Activated effector memory CD4-positive, alpha-beta T cell treated with anti-CD3 and anti-CD28 coated beads, Interleukin-2, amount 50 U/mL, for 16 hours (primary cell): ENCODE results near the gene CLEC16A.
"Not testable (repeated sequence)": the region's sequence is repeated elsewhere in the genome, so short reads cannot be mapped to it uniquely, and the experiment has no call there.

Experiments used
- DNase-seq: peaks from one replicate; pipeline ENCODE4 v3.0.0-alpha.2; 2020

The CLEC16A gene

DNA sequence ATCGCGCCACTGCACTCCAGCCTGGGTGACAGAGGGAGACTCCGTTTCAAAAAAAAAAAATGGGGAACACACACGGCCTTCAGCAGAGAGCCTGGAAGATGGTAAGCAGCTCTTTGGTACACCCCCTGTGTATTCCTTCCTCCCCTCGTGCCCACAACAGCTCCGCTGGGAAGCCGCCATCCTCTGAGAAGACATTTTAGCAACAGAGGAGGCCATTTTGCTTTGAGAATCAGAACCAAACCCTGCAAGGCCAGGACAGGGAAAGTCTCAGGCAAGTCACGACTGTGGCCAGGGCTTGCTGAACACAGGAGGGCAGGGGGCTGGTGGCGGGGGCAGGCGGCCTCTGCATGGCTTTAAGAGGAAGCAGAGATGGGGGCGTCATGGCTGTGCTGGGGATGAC lies 265.9 kb downstream of the CLEC16A start:
- DNase-seq: no peak

DNA sequence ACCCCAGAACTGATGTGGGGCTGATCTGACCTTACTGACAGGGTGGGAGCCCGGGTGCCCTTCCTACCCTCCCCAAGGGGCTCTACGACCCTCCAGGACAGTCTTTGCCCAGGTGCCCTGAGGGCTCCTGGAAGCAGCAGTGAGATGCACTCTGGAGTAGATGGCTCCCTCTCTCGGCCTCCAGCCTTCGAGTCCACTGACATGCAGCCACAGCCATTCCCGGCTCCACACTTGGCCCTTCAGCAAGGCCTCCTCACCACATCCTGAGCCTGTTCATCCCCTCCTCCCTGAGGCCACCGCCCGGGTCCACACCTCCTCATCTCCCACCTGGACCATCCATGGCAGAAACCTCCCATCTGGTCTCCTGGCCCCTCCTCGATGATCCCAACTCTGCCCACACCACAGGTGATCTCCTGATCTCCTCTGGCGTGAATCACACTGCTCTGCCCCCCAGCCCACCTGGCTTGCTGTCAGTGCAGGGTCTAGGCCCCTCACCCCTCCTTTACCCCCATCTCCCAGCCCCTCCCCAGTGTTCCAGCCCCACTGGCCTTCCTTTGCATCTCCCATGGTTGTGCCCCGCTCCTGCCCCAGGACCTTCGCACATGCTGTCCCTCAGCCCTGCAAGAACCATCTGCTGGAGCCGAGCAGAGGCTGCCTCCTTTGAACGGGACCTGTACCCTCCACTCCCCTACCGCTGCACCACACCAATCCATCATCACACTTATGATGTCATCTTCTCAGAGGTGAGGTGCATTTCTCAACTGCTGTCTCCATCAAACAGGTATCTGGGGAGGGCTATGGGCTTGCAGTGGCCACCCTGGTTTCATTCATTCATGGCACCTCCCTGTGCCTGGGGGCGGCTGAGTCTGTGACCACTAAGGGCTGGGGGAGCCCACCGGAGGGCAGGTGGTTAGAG lies 267.0 kb downstream of the CLEC16A start:
- no peak for DNase-seq

DNA sequence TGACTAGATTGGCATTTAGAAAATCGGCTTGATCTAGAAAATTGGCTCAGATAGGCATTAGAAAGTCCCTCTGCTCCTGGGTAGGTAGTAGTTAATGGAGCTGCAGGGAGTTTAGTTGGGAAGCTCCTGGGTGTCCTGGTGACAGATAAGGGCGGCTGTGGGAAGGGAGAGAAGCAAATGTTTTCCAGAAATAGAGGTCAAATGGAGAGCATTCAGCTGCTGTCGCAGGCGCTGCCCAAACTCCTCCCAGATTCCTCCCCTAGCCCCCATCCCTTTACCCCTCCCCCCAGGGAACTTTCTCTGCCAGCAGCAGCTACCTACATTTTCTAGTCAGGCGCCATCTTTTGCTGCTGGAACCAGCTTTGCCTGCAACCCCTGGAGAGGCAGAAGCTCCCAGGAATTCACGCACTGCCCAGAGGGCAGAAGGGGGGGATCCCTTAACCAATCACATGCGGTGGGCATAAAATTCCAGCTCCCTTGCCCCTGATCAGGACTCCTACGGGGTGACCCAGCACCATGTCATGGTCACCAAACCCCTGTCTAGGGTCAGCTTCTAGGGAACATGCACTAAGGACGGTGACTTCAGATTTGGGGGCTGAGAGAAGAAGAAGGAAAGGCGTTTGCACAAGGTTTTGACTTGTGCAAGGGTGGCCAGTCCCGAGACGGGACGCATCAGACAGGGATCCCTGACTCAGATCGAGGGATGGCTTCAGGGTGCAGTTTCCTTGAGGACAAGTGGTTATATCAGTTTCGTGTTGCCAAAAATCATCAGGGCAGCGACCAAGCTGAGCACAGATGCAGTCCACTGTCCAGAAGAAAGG lies 267.8 kb downstream of the CLEC16A start:
- DNase-seq: no peak

DNA sequence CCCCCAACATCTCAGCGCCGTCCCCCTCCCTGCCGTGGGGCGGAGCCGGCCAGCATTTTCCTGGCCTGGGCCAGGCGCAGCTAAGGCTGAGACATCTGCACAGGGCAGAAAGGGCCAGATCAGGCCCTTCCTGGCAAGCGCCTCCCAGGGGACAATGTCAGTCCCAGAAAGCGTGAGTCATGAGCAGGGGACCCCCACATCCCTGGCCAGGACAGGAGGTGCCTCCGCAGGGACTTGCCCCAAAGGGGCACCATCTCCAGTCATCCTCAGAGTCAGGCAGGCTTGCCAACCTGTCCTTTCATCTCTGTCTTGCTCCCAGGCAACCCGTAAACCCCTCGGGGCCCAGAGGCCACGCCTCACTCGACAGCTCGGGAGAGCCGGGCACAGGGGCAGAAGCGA lies 268.4 kb downstream of the CLEC16A start:
- no peak for DNase-seq

DNA sequence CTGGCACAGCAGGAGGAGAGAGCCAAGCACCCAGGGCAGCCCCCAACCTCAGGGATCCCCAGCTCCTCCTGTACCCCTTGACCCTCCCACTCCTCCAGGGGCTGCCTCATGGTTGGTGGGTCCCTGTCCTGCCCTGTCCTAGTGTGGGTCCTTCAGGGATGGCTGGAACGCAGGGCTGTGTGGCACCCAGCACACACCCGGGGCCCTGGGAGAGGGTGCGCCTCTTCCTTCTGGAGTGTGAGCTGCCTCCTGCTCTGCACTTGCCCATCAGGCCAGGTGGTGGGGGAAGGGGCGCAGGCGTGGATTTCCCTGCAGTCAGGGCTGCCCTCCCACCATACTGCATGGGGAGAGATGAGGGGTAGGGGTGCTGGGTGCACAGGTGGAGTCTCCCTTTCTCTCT lies 269.0 kb downstream of the CLEC16A start:
- no peak for DNase-seq

DNA sequence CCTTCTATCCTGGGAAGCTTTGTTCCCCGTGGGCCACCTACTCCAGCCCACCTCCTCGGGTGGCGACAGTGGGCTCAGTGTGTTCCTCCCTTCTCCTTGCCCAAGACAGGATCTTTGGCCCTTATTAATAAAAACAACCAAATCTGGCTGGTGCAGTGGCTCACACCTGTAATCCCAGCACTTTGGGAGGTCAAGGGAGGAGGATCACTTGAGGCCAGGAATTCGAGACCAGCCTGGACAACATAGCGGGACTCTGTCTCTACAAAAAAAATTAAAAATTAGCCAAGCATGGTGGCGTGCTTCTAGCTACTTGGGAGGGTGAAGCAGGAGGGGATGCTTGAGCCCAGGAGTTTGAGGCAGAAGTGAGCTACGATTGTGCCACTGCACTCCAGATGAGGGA lies 269.4 kb downstream of the CLEC16A start:
- no peak for DNase-seq

DNA sequence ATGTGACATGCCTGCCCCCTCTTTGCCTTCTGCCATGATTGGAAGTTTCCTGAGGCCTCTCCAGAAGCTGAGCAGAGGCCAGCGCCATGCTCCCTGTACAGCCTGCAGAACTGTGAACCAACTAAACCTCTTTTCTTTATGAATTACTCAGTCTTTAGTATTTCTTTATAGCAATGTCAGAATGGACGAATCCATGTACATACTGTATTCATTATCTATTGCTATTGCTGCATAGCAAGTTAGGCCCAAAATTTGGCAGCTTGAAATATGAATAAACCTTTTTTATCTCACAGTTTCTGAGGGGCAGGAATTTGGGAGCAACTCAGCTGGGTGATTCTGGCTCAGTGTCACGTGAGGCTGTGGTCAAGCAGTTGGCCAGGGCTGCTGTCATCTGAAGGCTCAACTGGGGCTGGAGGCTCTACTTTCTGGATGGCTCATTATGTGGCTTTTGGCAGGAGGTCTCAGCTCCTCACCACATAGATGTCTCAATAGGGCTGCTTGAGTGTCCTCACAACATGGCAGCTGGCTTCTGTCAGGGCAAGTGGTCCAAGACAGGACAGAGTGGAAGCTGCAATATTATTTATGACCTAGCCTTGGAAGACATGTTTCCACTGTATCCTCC lies 271.7 kb downstream of the CLEC16A start:
- no peak for DNase-seq

DNA sequence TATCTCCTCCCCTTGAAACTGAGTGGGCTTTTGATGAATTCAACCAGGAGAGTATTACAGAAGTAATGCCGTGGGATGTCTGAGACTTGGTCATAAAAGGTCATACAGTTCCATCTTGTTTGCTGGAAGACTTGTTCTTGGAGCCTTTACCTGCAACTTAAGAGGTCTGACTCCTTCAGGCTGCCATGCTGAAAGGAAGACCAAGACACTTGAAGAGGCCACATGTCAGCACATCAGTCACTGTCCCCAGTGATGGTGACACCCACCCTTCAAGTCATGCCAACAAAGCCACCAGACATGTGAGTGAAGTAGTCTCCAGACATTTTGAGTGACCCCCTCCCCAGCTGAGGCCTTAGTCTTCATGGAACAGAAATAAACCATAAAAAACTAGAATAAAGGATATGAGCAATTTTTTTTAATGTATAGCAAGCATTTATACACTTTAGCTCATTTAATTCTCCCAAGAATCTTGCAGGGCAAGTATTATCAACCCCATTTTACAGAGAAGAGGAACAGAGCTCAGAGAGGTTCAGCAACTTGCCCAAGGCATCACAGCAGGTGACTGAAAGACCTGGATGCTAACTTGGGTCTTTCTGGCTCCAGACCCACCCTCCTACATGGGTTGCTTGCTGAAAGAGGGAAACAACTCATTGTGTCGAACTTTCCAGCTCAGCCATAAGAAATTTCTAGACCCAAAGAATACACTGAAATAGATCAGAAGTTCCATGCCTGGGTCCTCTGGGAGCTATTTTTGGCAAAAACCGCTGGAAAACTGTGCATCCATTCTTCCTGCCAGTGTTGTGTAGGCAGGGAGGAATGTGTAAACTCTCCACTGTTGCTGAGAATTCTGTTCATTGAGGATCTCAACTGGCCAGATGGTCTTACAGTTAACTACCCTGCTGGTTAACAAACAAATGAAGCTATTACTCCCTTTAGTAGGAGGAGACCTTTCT lies 273.6 kb downstream of the CLEC16A start:
- no peak for DNase-seq

DNA sequence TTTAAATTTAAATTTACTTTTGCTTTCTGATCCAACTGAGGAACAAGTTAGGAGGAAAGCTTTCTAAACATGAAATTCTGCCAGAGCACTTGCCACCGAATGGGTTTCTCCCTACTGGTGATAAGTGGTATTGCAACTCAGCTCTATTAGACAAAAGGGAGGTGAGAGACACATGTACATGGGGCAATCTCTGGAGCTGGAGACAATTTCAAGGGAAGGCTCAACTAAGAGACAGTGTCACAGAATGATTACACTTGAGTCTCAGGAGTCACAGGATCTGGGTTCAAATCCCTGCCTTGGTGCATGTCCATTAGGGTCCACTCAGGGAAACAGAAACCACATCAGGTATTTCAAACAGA lies 274.2 kb downstream of the CLEC16A start:
- DNase-seq: no peak

DNA sequence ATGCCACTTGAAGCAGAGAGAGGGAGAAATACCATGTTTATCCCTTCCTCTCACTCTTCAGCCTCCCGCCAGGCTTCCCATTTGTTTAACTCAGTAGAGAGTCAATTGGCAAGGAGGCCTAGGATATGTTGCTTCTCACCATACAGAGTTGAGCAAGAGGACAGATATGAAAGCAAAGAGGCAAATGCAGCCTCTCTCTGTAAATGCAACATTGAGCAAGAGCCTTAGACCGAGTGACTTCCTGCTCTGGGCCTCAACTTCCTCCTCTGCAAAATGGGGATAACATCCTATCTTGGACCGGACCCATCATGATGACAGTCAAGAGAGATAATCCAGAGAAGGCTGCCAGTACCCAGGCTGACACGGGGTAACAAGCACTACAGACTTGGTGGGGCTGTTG lies 274.8 kb downstream of the CLEC16A start:
- DNase-seq: no peak

DNA sequence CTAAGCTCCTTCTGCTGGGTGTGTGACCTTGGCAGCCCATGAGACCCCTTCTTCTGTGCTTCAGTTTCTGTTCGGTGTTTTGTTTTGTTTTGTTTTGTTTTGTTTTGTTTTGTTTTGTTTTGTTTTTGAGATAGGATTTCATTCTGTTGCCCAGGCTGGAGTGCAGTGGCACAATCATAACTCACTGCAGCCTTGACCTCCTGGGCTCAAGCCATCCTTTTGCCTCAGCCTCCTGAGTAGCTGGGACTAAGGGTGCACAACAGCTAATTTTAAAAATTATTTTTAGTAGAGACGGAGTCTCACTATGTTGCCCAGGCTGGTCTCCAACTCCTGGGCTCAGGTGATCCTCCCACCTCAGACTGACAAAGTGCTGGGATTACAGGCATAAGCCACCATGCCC lies 276.1 kb downstream of the CLEC16A start:
- not testable (repeated sequence) for DNase-seq

DNA sequence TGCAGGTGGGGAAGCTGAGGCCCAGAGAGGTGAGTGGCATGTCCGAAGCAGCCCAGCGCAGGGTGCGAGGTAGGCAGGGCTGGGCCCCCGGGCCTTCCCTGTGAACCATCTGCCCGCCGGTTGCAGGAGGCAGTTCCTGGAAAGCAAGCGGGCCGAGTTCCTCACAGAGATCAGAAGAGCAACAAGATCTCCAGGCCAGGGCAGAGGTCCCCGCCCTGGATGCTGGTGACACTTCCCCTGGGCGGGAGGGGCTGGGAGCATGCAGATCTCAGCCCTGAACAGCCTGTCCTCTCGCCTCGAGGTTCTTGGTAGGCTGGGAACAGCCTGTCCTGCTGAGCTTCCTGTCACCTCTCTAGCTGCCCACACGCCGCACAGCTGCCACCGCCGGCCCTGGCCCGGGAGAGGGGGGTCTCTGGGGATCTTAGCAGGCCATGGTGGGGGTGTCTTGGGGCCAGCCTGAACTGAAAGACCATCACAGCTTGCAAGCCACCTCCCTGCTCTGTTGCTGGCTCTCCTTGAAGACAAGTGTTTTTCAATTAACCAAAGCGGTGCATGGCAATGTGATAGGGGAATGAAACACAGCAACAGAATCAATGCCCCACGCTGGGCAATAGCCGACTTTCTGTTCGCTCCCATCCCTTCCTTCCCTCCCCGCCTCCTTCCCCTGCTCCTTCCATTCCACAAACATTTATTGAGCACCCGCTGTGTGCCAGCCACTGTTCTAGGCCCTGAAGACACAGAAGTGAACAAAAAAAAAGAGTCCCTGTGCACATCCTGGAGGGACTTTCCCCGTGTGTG lies 279.9 kb downstream of the CLEC16A start:
- DNase-seq: peak; percentile 84

DNA sequence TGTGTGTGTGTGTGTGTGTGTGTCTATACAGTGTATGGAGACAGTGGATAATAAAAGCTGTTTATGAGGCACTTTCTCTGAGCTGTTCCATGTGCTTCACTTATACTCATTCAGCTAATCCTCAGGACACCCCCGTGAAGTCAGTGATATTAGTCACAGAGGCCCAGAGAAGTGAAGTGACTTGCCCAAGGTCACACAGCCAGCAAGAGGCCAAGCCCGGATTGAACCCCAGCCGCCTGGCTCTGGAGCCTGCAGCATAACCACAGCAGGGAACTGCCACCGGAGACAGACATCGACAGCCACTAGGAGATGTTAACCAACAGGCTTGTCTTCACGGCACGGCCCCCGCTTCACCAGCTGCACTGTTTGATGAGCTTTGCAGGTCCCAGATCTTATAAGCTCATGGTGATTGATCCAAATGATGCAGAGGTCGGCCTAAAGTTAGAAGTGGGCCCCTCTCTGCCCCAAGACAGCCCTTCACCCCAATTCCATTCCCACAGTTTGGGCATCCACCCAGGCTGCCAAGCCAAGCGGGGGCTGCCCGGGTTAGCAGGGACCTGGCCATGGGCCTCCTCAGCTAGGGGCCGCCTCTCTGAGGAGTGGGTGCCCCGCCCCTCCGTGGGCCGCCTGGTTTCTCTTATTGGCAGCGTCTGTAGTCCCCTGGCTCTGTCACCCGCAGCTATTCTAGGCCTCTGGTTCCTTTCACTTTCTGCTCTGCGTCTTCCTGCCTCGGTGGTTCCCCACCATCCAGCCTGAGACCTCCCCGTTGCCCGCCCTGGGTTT lies 280.7 kb downstream of the CLEC16A start:
- peak; percentile 92 for DNase-seq

DNA sequence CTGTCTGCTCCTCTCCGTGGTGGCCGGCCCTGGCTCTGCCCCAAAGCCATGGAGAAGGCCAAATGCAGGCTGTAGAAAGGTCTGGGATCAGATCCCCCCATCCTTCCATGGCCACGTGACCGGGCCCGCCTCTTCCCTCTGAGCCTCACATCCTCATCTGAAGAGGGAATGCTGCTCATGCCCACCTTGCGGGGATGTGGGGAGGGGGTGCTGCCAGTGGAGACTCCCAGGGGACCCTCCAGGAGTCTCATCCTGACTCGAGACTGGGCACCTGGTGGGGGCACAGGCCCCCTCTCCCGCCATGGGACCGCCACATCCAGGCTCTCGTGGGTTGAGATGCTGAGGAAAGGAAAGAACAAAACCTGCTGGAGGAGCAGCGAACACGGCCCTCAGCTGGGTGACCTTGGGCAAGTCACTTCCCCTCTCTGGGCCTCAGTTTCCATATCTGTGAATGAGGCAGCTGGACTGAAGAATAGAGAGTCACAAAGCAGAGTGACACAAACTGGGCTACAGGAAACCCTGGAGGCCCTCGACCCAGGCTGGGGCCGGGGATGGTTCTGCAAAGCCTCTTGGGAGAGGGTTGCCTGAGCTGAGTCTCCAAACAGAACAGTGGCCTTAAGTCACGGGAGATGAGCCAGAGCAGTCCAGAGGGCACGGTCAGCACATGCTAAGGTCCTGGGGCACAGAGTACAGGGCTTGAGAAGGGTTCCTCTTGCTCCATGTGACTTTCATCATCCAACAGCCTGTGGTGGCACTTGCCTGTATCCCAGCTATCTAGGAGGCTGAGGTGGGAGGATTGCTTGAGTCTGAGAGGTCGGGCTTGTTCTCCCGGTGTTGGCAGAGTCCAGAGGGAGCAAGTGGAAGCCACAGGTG lies 281.5 kb downstream of the CLEC16A start:
- DNase-seq: no peak

DNA sequence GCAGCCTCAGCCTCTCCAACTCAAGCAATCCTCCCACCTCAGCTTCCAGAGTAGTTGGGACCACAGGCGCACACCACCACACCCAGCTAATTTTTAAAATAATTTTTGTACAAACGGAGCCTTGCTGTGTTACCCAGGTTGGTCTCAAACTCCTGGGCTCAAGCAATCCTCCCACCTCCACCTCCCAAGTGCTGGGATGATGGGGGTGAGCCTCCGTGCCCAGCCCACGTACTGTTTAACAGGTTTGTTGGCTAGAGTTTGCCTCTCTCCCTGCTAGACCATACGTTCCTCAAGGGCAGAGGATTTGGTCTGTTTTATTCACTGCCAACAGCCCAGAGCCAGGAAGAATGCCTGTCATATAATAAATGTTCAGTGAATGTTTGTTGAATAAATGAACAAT lies 285.1 kb downstream of the CLEC16A start:
- DNase-seq: no peak

DNA sequence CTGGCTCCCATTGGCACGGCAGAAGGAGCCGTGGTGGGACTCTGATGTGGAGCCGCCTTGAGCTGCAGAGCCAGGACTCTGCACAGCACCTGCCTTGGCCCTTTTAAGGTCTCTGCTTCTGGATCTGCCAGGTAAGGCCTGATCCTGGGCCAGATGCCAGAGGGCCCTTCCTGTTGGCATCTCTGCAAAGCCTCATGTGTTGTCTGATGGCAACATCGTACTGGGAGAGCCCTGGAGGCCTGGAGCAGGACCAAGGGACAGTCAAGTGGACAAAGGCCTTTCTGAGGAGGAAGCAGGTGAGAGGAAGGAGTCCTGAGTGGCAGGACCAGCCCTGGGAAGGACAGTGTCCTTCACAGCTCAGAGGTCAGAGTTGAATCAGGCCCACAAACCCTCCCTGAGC lies 285.5 kb downstream of the CLEC16A start:
- DNase-seq: no peak

DNA sequence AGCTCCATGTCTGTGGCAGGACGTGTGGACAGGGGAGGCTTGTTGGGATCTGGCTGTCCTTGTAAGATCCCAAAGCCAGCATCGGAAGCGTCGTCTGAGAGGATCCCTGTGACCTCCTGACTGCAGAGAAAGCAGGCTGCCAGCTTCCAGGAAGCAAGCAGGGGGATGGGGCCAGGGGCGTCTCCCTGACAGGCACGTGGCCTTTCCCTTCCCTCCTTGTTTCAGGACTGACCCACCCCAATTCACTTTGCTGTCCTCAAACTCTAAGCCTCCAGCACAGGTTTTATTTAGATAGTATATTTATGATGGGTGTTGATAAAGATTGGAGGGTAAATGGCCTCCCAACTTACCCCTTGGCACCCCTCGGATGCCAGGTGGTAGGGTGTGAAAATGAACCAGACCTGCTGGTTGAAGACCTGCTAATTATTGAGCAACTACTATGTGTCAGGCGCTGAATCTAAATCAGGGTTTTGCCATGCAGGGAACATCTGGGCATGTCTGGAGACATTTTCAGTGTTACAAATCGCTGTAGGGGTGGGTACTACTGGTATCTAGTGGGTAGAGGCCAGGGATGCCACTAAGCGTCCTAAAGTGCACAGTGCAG lies 287.1 kb downstream of the CLEC16A start:
- no peak for DNase-seq
